RPMI8226 (cell line): ENCODE measurements around the gene RESP18.

ENCODE experiments used
- DNase-seq: peaks from one replicate; pipeline ENCODE4 v3.0.0-alpha.2; 2015

The RESP18 gene

GRCh38 chr2:219332542-219332941 lies at the start of gene RESP18:
TSS of gene RESP18 (minus strand) at chr2:219332744.
- no peak for DNase-seq

DNA sequence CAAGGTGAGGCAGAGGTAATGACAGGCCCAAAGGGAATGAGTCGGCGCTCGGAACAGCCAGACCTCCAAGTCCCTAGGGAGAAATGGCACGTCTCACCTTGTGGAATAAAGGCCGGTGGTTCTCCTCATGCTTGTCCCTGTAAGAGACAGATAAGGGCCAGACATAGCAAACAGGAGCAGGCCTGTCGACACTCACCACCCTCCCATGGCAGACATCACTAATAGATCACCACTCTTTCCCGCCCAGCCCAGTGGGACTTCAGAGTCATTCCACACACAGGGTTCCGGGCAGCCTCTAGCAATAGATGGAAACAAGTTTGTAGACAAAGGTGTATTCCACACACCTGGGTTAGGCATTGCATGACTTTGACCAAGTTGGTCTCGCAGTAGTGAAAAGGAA lies 48.9 kb upstream of the RESP18 start:
- no peak for DNase-seq

GRCh38 chr2:219380926-219381325 lies 48.4 kb upstream of the RESP18 start:
- DNase-seq = no peak

GRCh38 chr2:219378163-219378851 lies 45.8 kb upstream of the RESP18 start:
- no peak for DNase-seq

GRCh38 chr2:219369447-219369861 lies 36.9 kb upstream of the RESP18 start:
- DNase-seq = no peak

GRCh38 chr2:219368690-219369191 lies 36.2 kb upstream of the RESP18 start:
- DNase-seq = no peak

DNA sequence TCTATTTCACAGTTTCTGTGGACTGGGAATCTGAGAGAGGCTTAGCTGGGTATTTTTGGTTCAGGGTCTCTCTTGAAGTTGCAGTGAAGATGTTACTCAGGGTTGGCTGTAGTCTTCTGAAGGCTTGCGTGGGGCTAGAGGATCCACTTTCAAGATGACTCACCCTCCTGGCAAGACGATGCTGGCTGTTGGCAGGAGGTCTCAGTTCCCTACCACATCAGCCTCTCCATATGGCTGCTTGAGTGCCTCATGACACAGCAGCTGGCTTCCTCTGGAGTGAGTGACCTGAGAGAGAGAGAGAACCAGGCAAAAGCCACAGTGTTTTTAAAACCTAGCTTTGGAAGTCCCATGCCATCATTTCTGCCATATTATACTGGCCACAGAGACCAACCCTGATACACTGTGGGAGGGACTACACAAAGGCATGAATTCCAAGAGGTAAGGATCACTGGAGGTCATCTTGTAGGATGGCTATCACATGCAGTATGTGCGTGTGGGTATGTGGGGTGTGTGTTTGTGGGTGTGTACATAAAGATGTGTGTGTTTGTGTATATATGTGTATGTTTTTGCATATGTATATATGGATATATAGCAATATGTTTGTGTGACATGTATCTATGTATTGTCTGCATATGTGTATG lies 30.1 kb upstream of the RESP18 start:
- peak; percentile 77 for DNase-seq

DNA sequence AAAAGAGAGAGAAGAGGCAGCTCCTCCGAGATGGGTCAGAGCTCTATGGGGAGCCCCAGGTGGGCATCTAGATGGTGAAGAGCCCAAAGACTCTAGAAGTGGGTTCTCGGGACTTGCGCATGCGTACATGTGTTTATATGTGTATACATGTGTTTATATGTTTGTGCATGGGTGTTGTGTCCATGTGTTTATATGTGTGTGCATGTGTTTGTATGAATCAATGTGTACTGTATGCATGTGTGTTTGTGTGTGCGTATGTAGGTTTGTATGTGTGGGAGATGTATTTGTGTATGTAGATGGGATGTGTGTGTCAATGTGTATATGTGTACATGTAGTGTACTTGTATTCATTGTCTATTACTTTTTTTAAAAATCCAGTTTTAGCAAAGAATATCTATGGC lies 29.5 kb upstream of the RESP18 start:
- DNase-seq = no peak

DNA sequence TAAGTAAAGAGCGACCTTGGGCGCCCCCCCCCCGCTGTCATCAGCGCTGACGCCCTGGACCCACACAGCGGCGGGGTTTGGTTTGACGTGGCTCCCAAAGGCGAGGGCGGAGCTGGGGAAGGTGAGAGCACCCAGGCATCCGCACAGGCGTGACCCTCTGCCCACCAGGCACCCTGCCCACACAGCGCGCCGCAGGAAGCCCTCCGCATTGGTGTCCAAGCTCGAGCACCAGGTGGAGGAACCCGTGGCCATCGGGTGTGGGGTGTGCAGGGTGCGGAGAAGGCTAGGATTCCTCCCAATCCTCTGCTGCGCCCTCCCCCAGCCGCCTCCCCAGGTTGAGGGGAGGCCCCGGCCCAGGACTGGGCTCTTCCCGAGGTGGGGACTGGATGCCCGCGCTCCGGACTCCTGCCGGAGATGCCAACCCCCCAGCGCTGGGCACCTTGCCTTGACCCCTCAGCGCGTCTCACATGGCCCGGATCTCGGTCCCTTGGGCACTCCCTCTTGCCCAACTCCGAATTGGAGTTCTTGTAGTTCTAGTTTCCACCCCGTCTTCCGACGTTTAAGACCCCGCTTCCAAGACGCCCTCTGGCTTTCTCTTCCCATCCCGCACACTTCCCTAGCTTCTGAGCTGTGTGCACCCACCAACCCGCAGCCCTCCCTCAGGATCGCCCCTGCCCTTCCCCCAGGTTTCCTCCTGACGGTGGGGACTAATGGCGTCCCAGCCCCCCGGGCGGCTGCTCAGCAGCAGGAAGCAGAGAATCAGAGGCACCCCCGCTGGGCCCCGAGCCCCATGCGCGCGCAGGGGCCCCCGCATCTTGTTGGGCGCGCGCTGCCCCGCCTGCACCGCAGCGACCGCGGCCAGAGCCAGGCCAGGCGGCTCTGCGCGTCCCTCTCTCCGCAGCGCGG lies 25.9 kb upstream of the RESP18 start:
- DNase-seq = no peak

DNA sequence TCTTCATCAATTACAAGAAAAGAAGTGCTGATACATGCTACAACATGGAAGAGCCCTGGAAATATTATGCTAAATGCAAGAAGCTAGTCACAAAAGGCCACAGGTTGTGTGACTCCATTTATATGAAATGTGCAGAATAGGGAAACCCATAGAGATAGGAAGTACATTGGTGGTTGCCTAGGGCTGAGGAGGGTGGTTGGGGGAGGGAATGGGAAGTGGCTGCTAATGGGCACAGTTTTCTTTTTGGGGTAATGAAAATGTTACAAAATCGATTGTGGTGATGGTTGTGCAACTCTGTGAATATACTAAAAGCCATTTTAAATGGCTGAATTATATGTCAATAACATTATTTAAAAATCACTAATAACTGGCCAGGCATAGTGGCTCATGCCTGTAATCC lies 24.3 kb upstream of the RESP18 start:
- DNase-seq = no peak

- no peak for DNase-seq
Measured at GRCh38 chr2:219354582-219354981, 22.0 kb upstream of the RESP18 start.

- DNase-seq = no peak
Measured at GRCh38 chr2:219353129-219353528, 20.6 kb upstream of the RESP18 start.

- peak; percentile 71 for DNase-seq
Measured at GRCh38 chr2:219352448-219353023, 20.0 kb upstream of the RESP18 start.

GRCh38 chr2:219350710-219351221 lies 18.2 kb upstream of the RESP18 start:
- DNase-seq = no peak

DNA sequence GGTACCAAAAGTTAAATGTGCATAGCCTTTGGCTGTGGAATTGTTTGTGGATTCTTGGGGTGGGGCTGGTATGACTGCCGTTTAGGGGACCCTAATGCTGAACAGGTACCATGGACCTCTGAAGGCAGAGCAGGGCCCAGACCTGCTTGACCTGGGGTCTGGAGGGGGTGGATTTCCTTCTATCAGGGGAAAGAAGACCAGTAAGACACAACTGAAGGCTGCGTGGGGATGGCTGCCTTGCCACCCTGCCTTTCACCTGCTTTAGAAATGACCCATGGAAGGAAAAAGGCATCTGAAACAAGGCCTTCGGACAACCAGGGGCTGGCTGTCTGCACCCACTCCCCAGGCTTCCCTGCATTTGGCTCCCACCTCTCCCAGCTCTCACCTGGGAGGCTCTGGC lies 17.7 kb upstream of the RESP18 start:
- DNase-seq = no peak

- peak; percentile 65 for DNase-seq
Measured at GRCh38 chr2:219344751-219345430, 12.3 kb upstream of the RESP18 start.

GRCh38 chr2:219335373-219335786 lies 2.8 kb upstream of the RESP18 start:
- no peak for DNase-seq

DNA sequence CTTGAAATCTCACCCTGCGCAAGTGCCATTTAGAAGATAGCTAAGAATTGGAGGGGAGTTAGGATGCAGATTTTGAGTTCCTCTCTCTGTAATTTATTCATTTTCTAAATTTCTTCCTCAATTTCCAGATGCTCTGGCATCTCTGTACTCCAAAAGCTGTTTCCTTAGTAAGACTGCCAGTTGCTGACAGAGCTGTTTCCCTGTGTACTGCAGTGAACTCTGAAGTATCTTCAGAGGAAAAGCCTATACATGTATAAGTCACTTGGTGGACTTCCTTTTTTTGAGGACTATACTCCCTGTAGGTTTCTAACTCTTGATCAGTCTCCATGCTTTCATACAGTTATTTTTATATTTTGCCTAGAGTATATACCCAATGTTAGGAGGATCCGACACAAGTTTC lies 1.5 kb upstream of the RESP18 start:
- DNase-seq = no peak

DNA sequence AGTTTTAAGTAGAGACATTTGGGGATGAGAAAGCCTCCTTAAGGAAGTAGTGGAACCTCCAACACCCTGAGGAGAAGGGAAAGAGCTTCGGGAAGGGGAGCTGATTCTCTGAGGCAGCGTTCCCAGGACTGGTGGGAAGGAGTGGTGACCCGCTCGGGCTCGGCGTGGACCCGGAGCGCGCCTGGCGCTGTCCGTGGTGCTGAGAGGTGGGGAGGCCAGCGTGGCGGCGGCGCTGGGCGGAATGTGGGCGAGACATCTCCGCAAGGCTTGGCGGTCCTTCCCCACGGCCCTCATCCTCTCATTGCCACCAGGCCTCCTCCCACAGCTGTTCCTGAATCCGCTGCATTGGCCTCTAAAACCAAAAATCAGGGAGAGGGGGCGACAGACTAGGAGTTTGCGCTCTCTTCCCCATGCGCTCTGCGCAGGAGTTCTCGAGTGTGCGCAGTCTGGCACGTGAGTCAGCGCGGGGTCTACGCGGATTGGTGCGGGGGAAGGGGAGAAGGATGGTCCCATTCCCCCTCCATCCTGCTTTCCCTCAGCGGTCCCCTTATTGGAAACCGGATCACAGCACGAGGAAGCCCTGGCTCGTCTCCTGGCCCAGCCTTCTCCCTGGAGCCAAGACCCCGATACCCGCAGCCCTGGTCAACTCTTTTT lies 857 bp downstream of the RESP18 start:
- peak; percentile 38 for DNase-seq

DNA sequence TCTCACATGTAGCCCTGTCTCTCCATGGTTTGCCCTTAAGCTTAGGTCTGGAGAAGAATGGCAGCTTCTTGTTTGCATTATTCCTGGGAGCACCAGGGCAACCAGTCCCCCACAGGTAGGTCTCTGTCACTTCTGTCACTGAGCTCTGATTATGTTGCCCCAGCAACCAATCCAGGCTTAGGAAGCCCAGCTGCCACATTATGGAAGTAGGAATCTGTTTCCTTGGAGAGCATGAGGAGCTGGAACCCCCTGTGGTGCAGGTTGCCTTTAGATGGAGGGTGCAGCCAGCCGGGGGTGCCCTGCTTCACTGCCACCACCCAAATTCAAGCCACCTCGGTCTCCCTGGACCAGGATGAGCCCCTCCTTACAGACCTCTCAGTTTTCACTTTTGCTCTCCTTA lies 4.8 kb downstream of the RESP18 start:
- DNase-seq = no peak

DNA sequence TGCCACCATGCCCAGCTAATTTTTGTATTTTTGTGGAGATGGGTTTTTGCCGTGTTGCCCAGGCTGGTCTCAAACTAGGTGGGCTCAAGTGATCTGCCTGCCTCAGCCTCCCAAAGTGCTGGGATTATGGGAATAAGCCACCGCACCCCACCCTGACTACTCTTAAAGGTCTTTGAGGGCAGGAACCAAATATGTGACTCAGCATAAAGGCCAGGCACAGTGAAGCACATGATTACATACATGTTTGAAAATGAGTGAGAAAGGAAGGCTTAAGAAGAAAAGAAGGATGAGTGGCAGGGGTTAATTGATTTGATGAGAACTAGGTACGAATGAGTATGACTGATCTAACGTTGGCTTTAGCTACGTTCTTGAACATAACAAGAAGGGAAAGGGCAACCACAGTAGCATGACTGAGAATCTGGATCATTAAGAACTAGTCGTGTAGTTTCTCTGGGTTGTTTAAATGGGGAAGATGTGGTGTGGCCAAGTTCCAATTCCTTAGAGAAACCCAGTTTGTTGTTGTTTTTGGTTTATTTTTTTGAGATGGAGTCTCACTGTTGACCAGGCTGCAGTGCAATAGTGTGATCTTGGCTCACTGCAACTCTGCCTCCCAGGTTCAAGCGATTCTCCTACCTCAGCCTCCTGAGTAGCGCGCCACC lies 6.8 kb downstream of the RESP18 start:
- no peak for DNase-seq
